HCT116 (cell line): ENCODE data around the gene UBR2.

Experiments used
- CTCF ChIP-seq, 3 experiments: fragments of 200-600 bp in 1 of 3; sonication (generic) in 1 of 3; IDR thresholded peaks in 2 of 3; conservative IDR thresholded peaks in 1 of 3; 2 replicates each; pipeline ENCODE4 v1.5.1; 2012 to 2017; ENCODE audit warnings: low read depth in 2 of 3, low read length in 2 of 3, antibody characterized with exemption in 1 of 3, borderline replicate concordance in 1 of 3, control low read depth in 1 of 3, mild to moderate bottlenecking in 1 of 3, mixed read lengths in 1 of 3, mixed run types in 1 of 3, moderate library complexity in 1 of 3; ENCODE audit not compliant: insufficient read depth in 1 of 3
- EZH2 ChIP-seq: fragments of 200-600 bp; sonication (generic); IDR thresholded peaks from 2 replicates; pipeline ENCODE4 v1.6.1; 2017; ENCODE audit warnings: antibody characterized with exemption, mixed run types
- REST ChIP-seq: IDR thresholded peaks from 2 replicates; pipeline ENCODE4 v1.6.1; 2012; ENCODE audit warnings: low read depth
- ZBTB33 ChIP-seq: IDR thresholded peaks from 2 replicates; pipeline ENCODE4 v1.6.1; 2011; ENCODE audit warnings: mild to moderate bottlenecking, low read length, moderate library complexity; ENCODE audit not compliant: insufficient replicate concordance; ENCODE audit errors: extremely low read depth
- TF ChIP-seq, protein P1 (sequence below): IDR thresholded peaks from 2 replicates; pipeline ENCODE4 v1.6.1; 2012

DNA sequence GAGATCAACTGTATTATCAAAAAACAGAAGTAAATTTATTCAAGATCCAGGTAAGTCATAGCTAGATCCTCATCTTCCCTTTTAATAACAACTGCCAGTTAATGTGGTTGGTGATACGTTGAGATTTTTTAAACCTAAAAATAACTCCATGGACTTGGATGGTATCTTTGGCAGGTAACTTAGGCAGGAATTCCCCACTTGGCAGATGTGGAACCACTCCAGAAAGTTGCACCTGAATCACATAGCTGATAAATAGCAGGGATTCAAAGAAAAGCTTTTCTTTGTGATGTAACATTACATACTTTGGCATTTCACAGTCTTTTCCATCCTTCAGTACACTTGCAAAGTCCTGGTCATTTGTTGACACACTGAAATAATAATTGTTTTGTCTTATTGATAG, 96.0 kb downstream of the UBR2 start:
- no peak for TF ChIP-seq CTCF (IDR thresholded peaks at IDR 0.05 in 2 of 3, conservative IDR thresholded peaks at IDR 0.05 in 1 of 3; ENCODE audit: borderline replicate concordance in 1 of 3, insufficient read depth in 1 of 3, low read depth in 2 of 3, low read length in 2 of 3)
- TF ChIP-seq, protein P1, sequence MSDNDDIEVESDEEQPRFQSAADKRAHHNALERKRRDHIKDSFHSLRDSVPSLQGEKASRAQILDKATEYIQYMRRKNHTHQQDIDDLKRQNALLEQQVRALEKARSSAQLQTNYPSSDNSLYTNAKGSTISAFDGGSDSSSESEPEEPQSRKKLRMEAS, result no peak
- TF ChIP-seq REST, result no peak
- no peak for TF ChIP-seq EZH2
- TF ChIP-seq ZBTB33, result no peak
